Spleen (tissue), 7 donors: Measurements from ENCODE around the gene TMEM117.

Experiments used
- CTCF ChIP-seq, 11 experiments: fragments of 200-600 bp in 7 of 11; fragments of 450-650 bp in 4 of 11; sonication (generic) in 4 of 11; IDR thresholded peaks in 8 of 11; conservative IDR thresholded peaks in 3 of 11; 1 replicate in 7 of 11; 2 replicates in 4 of 11; pipeline versions ENCODE4 v1.4.0 to v1.8.0; 2016 to 2021; ENCODE audit warnings: antibody characterized with exemption in 11 of 11, inconsistent platforms in 4 of 11, mild to moderate bottlenecking in 1 of 11
- POLR2A ChIP-seq, 3 donors: fragments of 450-650 bp; IDR thresholded peaks; one replicate each; pipeline ENCODE4 v1.5.1; 2017; ENCODE audit warnings: antibody characterized with exemption in 3 of 3, mild to moderate bottlenecking in 1 of 3
- POLR2AphosphoS5 ChIP-seq, 3 donors: sonication (generic); formaldehyde crosslinking; IDR thresholded peaks; one replicate each; pipeline ENCODE4 v1.5.1; 2017; ENCODE audit warnings: antibody characterized with exemption in 3 of 3
- donor health status: DM: no; HTN: no; CAD: no; lungs with moderate emphysema.
- donor health status: DM: no; HTN: no; CAD: no.
- donor health status: DM: no; HTN: no; CAD: no.

DNA sequence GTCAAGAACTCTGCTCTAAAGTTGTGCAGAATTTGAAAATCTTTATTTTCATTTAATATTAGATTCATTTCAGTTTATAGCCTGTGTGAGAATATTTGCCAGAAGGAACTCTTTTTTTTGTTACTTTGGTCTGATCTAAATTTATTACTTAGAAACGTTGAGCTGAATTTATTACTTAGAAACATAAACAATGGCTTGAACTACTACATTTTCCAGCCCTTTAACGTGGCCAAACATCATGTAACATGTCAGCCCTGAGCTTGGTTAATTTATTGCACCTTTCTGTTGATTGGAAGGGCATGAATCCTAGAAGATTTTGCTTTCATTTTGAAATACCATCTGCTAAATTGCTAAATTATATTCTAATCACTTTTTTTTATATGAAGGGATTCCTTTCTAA lies 241.4 kb downstream of the TMEM117 start:
- TF ChIP-seq POLR2AphosphoS5 (IDR thresholded peaks at IDR 0.05), result no peak
- no peak for TF ChIP-seq POLR2A (IDR thresholded peaks at IDR 0.05)
- no peak for TF ChIP-seq CTCF (IDR thresholded peaks at IDR 0.05 in 8 of 11, conservative IDR thresholded peaks at IDR 0.05 in 3 of 11)
